ENCODE data around the gene EFR3B.
"Not testable (repeated sequence)": the region's sequence is repeated elsewhere in the genome, so short reads cannot be mapped to it uniquely, and the experiment has no call there.

Gene EFR3B

GRCh38 chr2:25104736-25105135, 62.9 kb downstream of the EFR3B start:
- no peak for DNase-seq (ENCODE audit: low read depth, low spot score)

- no peak for DNase-seq (ENCODE audit: low read depth, low spot score)
Measured at GRCh38 chr2:25105336-25106085, 63.6 kb downstream of the EFR3B start.

GRCh38 chr2:25109822-25110221, 67.9 kb downstream of the EFR3B start:
- DNase-seq (ENCODE audit: low read depth, low spot score): no peak

- no peak for DNase-seq (ENCODE audit: low read depth, low spot score)
Measured at GRCh38 chr2:25112113-25112512, 70.2 kb downstream of the EFR3B start.

- DNase-seq (ENCODE audit: low read depth, low spot score): no peak
Measured at GRCh38 chr2:25115249-25115883, 73.5 kb downstream of the EFR3B start.

GRCh38 chr2:25115902-25116301, 74.0 kb downstream of the EFR3B start:
- no peak for DNase-seq (ENCODE audit: low read depth, low spot score)

- no peak for DNase-seq (ENCODE audit: low read depth, low spot score)
Measured at GRCh38 chr2:25116956-25117355, 75.1 kb downstream of the EFR3B start.

GRCh38 chr2:25119263-25119662, 77.4 kb downstream of the EFR3B start:
- DNase-seq (ENCODE audit: low read depth, low spot score): no peak

- DNase-seq (ENCODE audit: low read depth, low spot score): no peak
Measured at GRCh38 chr2:25122367-25122766, 80.5 kb downstream of the EFR3B start.

GRCh38 chr2:25123682-25124081, 81.8 kb downstream of the EFR3B start:
- no peak for DNase-seq (ENCODE audit: low read depth, low spot score)

- DNase-seq (ENCODE audit: low read depth, low spot score): no peak
Measured at GRCh38 chr2:25125189-25125588, 83.3 kb downstream of the EFR3B start.

- DNase-seq (ENCODE audit: low read depth, low spot score): no peak
Measured at GRCh38 chr2:25125976-25126375, 84.1 kb downstream of the EFR3B start.

- DNase-seq (ENCODE audit: low read depth, low spot score): not testable (repeated sequence)
Measured at GRCh38 chr2:25127071-25127470, 85.2 kb downstream of the EFR3B start.

GRCh38 chr2:25127646-25128045, 85.8 kb downstream of the EFR3B start:
- DNase-seq (ENCODE audit: low read depth, low spot score): no peak

- DNase-seq (ENCODE audit: low read depth, low spot score): no peak
Measured at GRCh38 chr2:25129901-25130520, 88.1 kb downstream of the EFR3B start.

GRCh38 chr2:25131253-25131566, 89.3 kb downstream of the EFR3B start:
- no peak for DNase-seq (ENCODE audit: low read depth, low spot score)

GRCh38 chr2:25131567-25132298, 89.9 kb downstream of the EFR3B start:
- DNase-seq (ENCODE audit: low read depth, low spot score): no peak

GRCh38 chr2:25132299-25132635, 90.4 kb downstream of the EFR3B start:
- no peak for DNase-seq (ENCODE audit: low read depth, low spot score)

GRCh38 chr2:25132693-25133092, 90.8 kb downstream of the EFR3B start:
- DNase-seq (ENCODE audit: low read depth, low spot score): no peak

- not testable (repeated sequence) for DNase-seq (ENCODE audit: low read depth, low spot score)
Measured at GRCh38 chr2:25140535-25140934, 98.7 kb downstream of the EFR3B start.

- DNase-seq (ENCODE audit: low read depth, low spot score): no peak
Measured at GRCh38 chr2:25141120-25141519, 99.2 kb downstream of the EFR3B start.

- no peak for DNase-seq (ENCODE audit: low read depth, low spot score)
Measured at GRCh38 chr2:25145803-25146202, 103.9 kb downstream of the EFR3B start.

GRCh38 chr2:25146896-25147295, 105.0 kb downstream of the EFR3B start:
- DNase-seq (ENCODE audit: low read depth, low spot score): no peak

Data from iPS DF 19.7 (cell line).